Measurements from ENCODE around the gene CDC23. TPM values are rescaled to one million over a fixed set of nuclear protein-coding genes. Genes with fewer than 3 reads are reported as not detected.

Gene CDC23
- total RNA-seq, 1 experiment from 2014 or later, result 60.7 TPM

DNA sequence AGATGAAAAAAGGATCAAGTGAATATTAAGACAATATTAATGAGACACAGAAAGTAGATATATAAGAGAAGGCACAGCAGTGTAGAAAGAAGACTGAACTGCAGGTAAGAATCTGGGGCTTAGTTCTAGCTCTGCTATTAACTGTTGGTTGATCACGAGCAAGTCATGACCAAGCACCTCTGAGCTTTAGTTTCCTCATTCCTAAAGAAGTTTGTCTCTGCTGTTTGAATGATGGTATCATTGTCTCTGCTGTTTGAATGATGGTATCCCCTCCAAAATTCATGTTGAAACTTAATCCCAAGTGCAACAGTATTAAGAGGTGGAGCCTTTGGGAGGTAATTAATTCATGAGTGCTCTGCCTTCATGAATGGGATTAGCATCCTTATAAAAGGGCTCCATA is 71.4 kb downstream of the CDC23 start:
- no peak for DNase-seq
- no peaks in the 10 kb centered on the region for H3K36me3 Mint-ChIP-seq (ENCODE audit: insufficient read depth, unreplicated experiment)
- H3K9me3 ChIP-seq, result no peaks in the 10 kb centered on the region
- no peaks in the 10 kb centered on the region for H3K4me1 Mint-ChIP-seq (ENCODE audit: low read depth, unreplicated experiment)
- TF ChIP-seq, protein P1, sequence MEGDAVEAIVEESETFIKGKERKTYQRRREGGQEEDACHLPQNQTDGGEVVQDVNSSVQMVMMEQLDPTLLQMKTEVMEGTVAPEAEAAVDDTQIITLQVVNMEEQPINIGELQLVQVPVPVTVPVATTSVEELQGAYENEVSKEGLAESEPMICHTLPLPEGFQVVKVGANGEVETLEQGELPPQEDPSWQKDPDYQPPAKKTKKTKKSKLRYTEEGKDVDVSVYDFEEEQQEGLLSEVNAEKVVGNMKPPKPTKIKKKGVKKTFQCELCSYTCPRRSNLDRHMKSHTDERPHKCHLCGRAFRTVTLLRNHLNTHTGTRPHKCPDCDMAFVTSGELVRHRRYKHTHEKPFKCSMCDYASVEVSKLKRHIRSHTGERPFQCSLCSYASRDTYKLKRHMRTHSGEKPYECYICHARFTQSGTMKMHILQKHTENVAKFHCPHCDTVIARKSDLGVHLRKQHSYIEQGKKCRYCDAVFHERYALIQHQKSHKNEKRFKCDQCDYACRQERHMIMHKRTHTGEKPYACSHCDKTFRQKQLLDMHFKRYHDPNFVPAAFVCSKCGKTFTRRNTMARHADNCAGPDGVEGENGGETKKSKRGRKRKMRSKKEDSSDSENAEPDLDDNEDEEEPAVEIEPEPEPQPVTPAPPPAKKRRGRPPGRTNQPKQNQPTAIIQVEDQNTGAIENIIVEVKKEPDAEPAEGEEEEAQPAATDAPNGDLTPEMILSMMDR (IDR thresholded peaks at IDR 0.05; ENCODE audit: insufficient read depth in 1 of 2, low read depth in 1 of 2, low read length in 1 of 2, severe bottlenecking in 1 of 2, unreplicated experiment in 1 of 2), result no peak
- ChIA-PET CTCF (no interaction called here), POLR2A (no interaction called here)
- H3K9me3 Mint-ChIP-seq (ENCODE audit: unreplicated experiment), result no peaks in the 10 kb centered on the region
- intact Hi-C loops (cut with micrococcal nuclease; ENCODE audit: unreplicated experiment), result no loop called here
- no TSS peak for BruUV-seq (replicated peaks)
- H3K4me3 ChIP-seq (ENCODE audit: low read depth, low read length), result no peak overlapping the region
- no peak overlapping the region for H3K4me3 Mint-ChIP-seq (ENCODE audit: unreplicated experiment)
- no peaks in the 10 kb centered on the region for H3K36me3 ChIP-seq (ENCODE audit: control insufficient read depth, insufficient read depth, low read length)
- H3K27ac Mint-ChIP-seq (ENCODE audit: unreplicated experiment), result no peak overlapping the region
- H3K27me3 Mint-ChIP-seq (ENCODE audit: insufficient read depth, unreplicated experiment), result no peaks in the 10 kb centered on the region
- no peaks in the 10 kb centered on the region for H3K27me3 ChIP-seq (replicated peaks; ENCODE audit: control insufficient read depth, insufficient read depth, low read length)
- H3K4me1 ChIP-seq, result no peaks in the 10 kb centered on the region

DNA sequence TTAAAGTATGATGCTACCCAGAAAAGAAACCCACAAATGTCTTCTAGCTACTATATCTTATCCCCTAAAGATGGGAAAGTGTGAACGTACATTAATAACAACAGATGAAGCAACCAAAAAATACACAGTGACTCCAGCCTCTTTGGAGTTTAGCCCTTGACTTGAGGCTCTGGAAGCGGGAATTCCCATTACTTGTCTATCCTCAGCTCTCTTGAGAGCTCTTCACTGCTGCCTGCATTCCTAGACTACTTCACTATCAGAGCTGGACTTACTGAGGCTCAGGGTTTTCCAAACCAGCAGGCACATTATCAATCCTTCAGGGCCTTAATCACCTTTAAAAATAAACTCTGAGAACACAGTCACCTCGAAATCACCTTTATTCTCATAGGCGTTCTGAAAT is 72.9 kb downstream of the CDC23 start:
- Mint-ChIP-seq H3K36me3 (ENCODE audit: insufficient read depth, unreplicated experiment) (no peaks in the 10 kb centered on the region), H3K4me1 (ENCODE audit: low read depth, unreplicated experiment) (no peaks in the 10 kb centered on the region), H3K27me3 (ENCODE audit: insufficient read depth, unreplicated experiment) (no peaks in the 10 kb centered on the region), H3K9me3 (ENCODE audit: unreplicated experiment) (no peaks in the 10 kb centered on the region), H3K4me3 (ENCODE audit: unreplicated experiment) (no peak overlapping the region), H3K27ac (ENCODE audit: unreplicated experiment) (no peak overlapping the region)
- no peaks in the 10 kb centered on the region for H3K27me3 ChIP-seq (replicated peaks; ENCODE audit: control insufficient read depth, insufficient read depth, low read length)
- no peaks in the 10 kb centered on the region for H3K4me1 ChIP-seq
- H3K9me3 ChIP-seq, result no peaks in the 10 kb centered on the region
- no TSS peak for BruUV-seq (replicated peaks)
- TF ChIP-seq, protein P1 (IDR thresholded peaks at IDR 0.05; ENCODE audit: insufficient read depth in 1 of 2, low read depth in 1 of 2, low read length in 1 of 2, severe bottlenecking in 1 of 2, unreplicated experiment in 1 of 2), result no peak
- no peaks in the 10 kb centered on the region for H3K36me3 ChIP-seq (ENCODE audit: control insufficient read depth, insufficient read depth, low read length)
- no peak overlapping the region for H3K4me3 ChIP-seq (ENCODE audit: low read depth, low read length)
- POLR2A ChIA-PET, result no interaction called here
- CTCF ChIA-PET, result interaction anchor here (0.9 kb wide), 1 partner anchor 64 kb away, joined by 3 read pairs; no protein-coding TSS in a partner anchor
- intact Hi-C loops (cut with micrococcal nuclease; ENCODE audit: unreplicated experiment), result no loop called here
- DNase-seq, result no peak

DNA sequence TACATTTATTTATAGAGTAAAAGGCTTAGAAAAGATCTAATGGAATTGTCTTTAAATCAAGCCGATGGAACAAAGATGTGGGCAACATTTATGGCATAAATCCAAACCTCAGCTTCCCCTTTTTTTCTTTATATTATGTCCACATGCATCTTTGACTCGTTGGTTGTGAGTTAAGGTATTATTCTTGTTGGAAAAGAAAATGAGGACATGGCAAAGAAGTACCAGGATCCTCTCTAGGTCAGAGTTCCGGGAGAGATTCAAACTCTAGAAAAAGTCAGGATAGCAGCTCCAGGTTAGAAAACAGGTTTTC is 73.4 kb downstream of the CDC23 start:
- H3K4me3 Mint-ChIP-seq (ENCODE audit: unreplicated experiment), result no peak overlapping the region
- H3K4me1 Mint-ChIP-seq (ENCODE audit: low read depth, unreplicated experiment), result no peaks in the 10 kb centered on the region
- Histone ChIP-seq H3K9me3 (no peaks in the 10 kb centered on the region), H3K4me1 (no peaks in the 10 kb centered on the region), H3K4me3 (ENCODE audit: low read depth, low read length) (no peak overlapping the region), H3K36me3 (ENCODE audit: control insufficient read depth, insufficient read depth, low read length) (no peaks in the 10 kb centered on the region), H3K27me3 (replicated peaks; ENCODE audit: control insufficient read depth, insufficient read depth, low read length) (no peaks in the 10 kb centered on the region)
- no peaks in the 10 kb centered on the region for H3K36me3 Mint-ChIP-seq (ENCODE audit: insufficient read depth, unreplicated experiment)
- no peaks in the 10 kb centered on the region for H3K9me3 Mint-ChIP-seq (ENCODE audit: unreplicated experiment)
- ChIA-PET CTCF (interaction anchor here (0.9 kb wide), 1 partner anchor 63 kb away, joined by 3 read pairs; no protein-coding TSS in a partner anchor), POLR2A (no interaction called here)
- no TSS peak for BruUV-seq (replicated peaks)
- DNase-seq, result no peak
- no peaks in the 10 kb centered on the region for H3K27me3 Mint-ChIP-seq (ENCODE audit: insufficient read depth, unreplicated experiment)
- no peak overlapping the region for H3K27ac Mint-ChIP-seq (ENCODE audit: unreplicated experiment)
- TF ChIP-seq, protein P1 (IDR thresholded peaks at IDR 0.05; ENCODE audit: insufficient read depth in 1 of 2, low read depth in 1 of 2, low read length in 1 of 2, severe bottlenecking in 1 of 2, unreplicated experiment in 1 of 2), result no peak
- intact Hi-C loops (cut with micrococcal nuclease; ENCODE audit: unreplicated experiment), result no loop called here
